VCaP (cell line): ENCODE results near the gene ACACA.

ENCODE experiments used
- H3K27ac ChIP-seq: fragments of 450-650 bp; 2 replicates; pipeline ENCODE4 v1.5.1; 2017
- TF ChIP-seq, protein P1 (sequence below): fragments of 450-650 bp; conservative IDR thresholded peaks from 2 replicates; pipeline ENCODE4 v1.5.1; 2017; ENCODE audit warnings: mild to moderate bottlenecking, moderate library complexity

The ACACA gene

GRCh38 chr17:37098152-37098551, 308.5 kb downstream of the ACACA start:
- TF ChIP-seq, protein P1, sequence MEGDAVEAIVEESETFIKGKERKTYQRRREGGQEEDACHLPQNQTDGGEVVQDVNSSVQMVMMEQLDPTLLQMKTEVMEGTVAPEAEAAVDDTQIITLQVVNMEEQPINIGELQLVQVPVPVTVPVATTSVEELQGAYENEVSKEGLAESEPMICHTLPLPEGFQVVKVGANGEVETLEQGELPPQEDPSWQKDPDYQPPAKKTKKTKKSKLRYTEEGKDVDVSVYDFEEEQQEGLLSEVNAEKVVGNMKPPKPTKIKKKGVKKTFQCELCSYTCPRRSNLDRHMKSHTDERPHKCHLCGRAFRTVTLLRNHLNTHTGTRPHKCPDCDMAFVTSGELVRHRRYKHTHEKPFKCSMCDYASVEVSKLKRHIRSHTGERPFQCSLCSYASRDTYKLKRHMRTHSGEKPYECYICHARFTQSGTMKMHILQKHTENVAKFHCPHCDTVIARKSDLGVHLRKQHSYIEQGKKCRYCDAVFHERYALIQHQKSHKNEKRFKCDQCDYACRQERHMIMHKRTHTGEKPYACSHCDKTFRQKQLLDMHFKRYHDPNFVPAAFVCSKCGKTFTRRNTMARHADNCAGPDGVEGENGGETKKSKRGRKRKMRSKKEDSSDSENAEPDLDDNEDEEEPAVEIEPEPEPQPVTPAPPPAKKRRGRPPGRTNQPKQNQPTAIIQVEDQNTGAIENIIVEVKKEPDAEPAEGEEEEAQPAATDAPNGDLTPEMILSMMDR: no peak
- no peak overlapping the region for H3K27ac ChIP-seq

DNA sequence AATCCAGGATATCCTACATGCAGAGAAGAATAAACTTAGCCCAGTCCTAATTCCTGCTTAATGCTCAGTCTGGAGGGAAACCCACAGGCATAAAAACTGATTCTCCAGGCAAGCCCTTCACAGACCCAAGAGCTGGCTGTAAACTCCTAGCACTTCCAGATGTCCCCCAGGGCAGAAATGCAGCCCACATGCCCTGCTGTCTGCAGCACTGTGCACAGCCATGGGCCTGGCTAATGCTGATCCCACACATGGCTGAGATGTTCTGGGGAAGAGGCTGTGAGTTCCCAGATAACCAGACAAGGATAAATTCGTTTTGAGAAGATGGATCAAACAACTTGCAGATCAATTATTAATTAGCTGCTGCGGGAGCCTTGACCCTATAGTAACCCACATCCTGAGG, 309.5 kb downstream of the ACACA start:
- peak overlapping the region; percentile 6; the same call in 1 of the 2 replicates for H3K27ac ChIP-seq
- TF ChIP-seq, protein P1: no peak

DNA sequence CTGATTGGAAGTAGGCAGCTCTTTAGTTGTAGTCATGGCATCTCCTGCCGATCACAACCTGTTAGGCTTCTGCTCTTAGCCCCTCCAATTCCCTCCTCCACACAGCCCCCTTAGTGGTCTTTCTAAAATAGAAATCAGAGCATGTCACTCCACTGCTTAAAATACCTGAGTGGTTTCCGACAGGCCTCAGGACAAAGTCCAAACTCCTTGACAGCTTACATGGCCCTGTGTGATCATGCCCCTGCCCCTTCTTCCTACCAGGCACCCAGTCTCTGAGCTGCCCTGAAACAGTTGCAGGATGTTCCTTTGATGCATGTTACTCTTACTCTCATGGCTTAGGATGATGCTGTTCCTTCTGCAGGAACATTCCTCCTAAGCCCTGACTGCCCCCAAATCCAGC, 310.6 kb downstream of the ACACA start:
- TF ChIP-seq, protein P1: no peak

GRCh38 chr17:37094391-37094790, 312.2 kb downstream of the ACACA start:
- peak overlapping the region; percentile 4; the same call in 1 of the 2 replicates for H3K27ac ChIP-seq
- TF ChIP-seq, protein P1: no peak

More for the DNA sequence above, 310.6 kb downstream of the ACACA start:
- no peak overlapping the region for H3K27ac ChIP-seq

GRCh38 chr17:37092701-37093100, 313.9 kb downstream of the ACACA start:
- TF ChIP-seq, protein P1: no peak
- peak overlapping the region; percentile 88 for H3K27ac ChIP-seq

- TF ChIP-seq, protein P1: no peak
- H3K27ac ChIP-seq: peak overlapping the region; percentile 88
Observed at GRCh38 chr17:37092071-37092470, 314.6 kb downstream of the ACACA start.

GRCh38 chr17:37090941-37091340, 315.7 kb downstream of the ACACA start:
- TF ChIP-seq, protein P1: no peak
- peak overlapping the region; percentile 88 for H3K27ac ChIP-seq
